Mesenchymal stem cell (in vitro differentiated cells and primary cell): Measurements from ENCODE around the gene NT5DC1.

ENCODE experiments used
- DNase-seq: peaks from one replicate; pipeline ENCODE4 v3.0.0-alpha.2; 2013
- H2AFZ ChIP-seq: one replicate; pipeline ENCODE4 v1.6.1; 2013; ENCODE audit warnings: low read depth, mild to moderate bottlenecking, control low read depth, inconsistent platforms, low read length, moderate library complexity
- H2AK5ac ChIP-seq: 2 replicates; pipeline ENCODE4 v1.6.1; 2013; ENCODE audit warnings: low read length, moderate library complexity, mild to moderate bottlenecking, inconsistent platforms; ENCODE audit not compliant: severe bottlenecking
- H2BK120ac ChIP-seq: one replicate; pipeline ENCODE4 v1.6.1; 2013; ENCODE audit warnings: low read depth, mild to moderate bottlenecking, inconsistent platforms, low read length, moderate library complexity
- H2BK12ac ChIP-seq, 2 experiments: one replicate each; pipeline ENCODE4 v1.6.1; 2013; ENCODE audit warnings: inconsistent platforms in 2 of 2, low read length in 2 of 2, mild to moderate bottlenecking in 2 of 2, moderate library complexity in 2 of 2, control low read depth in 1 of 2
- H2BK15ac ChIP-seq: one replicate; pipeline ENCODE4 v1.6.1; 2013; ENCODE audit warnings: mild to moderate bottlenecking, low read depth, inconsistent platforms; ENCODE audit not compliant: poor library complexity, severe bottlenecking
- H2BK5ac ChIP-seq: 2 replicates; pipeline ENCODE4 v1.6.1; 2013; ENCODE audit warnings: low read depth, mild to moderate bottlenecking, low read length, control low read depth, inconsistent platforms; ENCODE audit not compliant: poor library complexity, severe bottlenecking
- H3K14ac ChIP-seq, 2 experiments: one replicate each; pipeline ENCODE4 v1.6.1; 2013; ENCODE audit warnings: inconsistent platforms in 2 of 2, low read length in 2 of 2, control low read depth in 1 of 2, mild to moderate bottlenecking in 1 of 2, moderate library complexity in 1 of 2
- H3K18ac ChIP-seq, 2 experiments: one replicate each; pipeline ENCODE4 v1.6.1; 2013; ENCODE audit warnings: inconsistent platforms in 2 of 2, low read length in 2 of 2, control low read depth in 1 of 2, low read depth in 1 of 2, mild to moderate bottlenecking in 1 of 2
- H3K23ac ChIP-seq, 2 experiments: one replicate each; pipeline ENCODE4 v1.6.1; 2013; ENCODE audit warnings: inconsistent platforms in 2 of 2, low read length in 2 of 2, mild to moderate bottlenecking in 2 of 2, moderate library complexity in 2 of 2, control low read depth in 1 of 2
- H3K27ac ChIP-seq: 2 replicates; pipeline ENCODE4 v1.5.1; 2013; ENCODE audit warnings: mild to moderate bottlenecking, moderate library complexity, low read length, control low read depth, inconsistent platforms; ENCODE audit not compliant: poor library complexity, severe bottlenecking
- H3K27me3 ChIP-seq, 2 experiments: 2 replicates each; pipeline versions ENCODE4 v1.6.1 to v1.7.0; 2013; ENCODE audit warnings: low read length in 2 of 2, mild to moderate bottlenecking in 2 of 2, moderate library complexity in 2 of 2, control low read depth in 1 of 2, inconsistent platforms in 1 of 2; ENCODE audit not compliant: control insufficient read depth in 1 of 2, insufficient read depth in 1 of 2
- H3K36me3 ChIP-seq, 2 experiments: 2 replicates each; pipeline versions ENCODE4 v1.6.1 to v1.7.0; 2013; ENCODE audit warnings: low read length in 2 of 2, control low read depth in 1 of 2, inconsistent platforms in 1 of 2, low read depth in 1 of 2, mild to moderate bottlenecking in 1 of 2; ENCODE audit not compliant: insufficient read depth in 2 of 2, control insufficient read depth in 1 of 2
- H3K4ac ChIP-seq, 2 experiments: one replicate each; pipeline ENCODE4 v1.6.1; 2013; ENCODE audit warnings: inconsistent platforms in 2 of 2, low read length in 2 of 2, mild to moderate bottlenecking in 2 of 2, moderate library complexity in 2 of 2, control low read depth in 1 of 2, low read depth in 1 of 2
- H3K4me1 ChIP-seq: 2 replicates; pipeline ENCODE4 v1.6.1; 2013; ENCODE audit warnings: low read depth, low read length, control low read depth; ENCODE audit not compliant: control insufficient read depth, insufficient read depth
- H3K4me2 ChIP-seq: 2 replicates; pipeline ENCODE4 v1.6.1; 2013; ENCODE audit warnings: low read length, mild to moderate bottlenecking, inconsistent platforms; ENCODE audit not compliant: poor library complexity, severe bottlenecking
- H3K4me3 ChIP-seq, 2 experiments: 2 replicates each; pipeline versions ENCODE4 v1.5.1 to v1.7.0; 2013; ENCODE audit warnings: low read length in 2 of 2, mild to moderate bottlenecking in 2 of 2, control low read depth in 1 of 2, low read depth in 1 of 2; ENCODE audit not compliant: insufficient read depth in 1 of 2
- H3K79me1 ChIP-seq: replicated peaks from 2 replicates; pipeline ENCODE4 v1.6.1; 2013; ENCODE audit warnings: mild to moderate bottlenecking, control low read depth, low read length, inconsistent platforms; ENCODE audit not compliant: poor library complexity, severe bottlenecking
- H3K9ac ChIP-seq: 2 replicates; pipeline ENCODE4 v1.7.0; 2013; ENCODE audit warnings: mild to moderate bottlenecking, low read length, moderate library complexity
- H3K9me3 ChIP-seq: 2 replicates; pipeline ENCODE4 v1.7.0; 2013; ENCODE audit warnings: mild to moderate bottlenecking, low read length; ENCODE audit not compliant: control insufficient read depth
- H4K8ac ChIP-seq: one replicate; pipeline ENCODE4 v1.6.1; 2013; ENCODE audit warnings: inconsistent platforms, mild to moderate bottlenecking, low read length, moderate library complexity
- H4K91ac ChIP-seq: one replicate; pipeline ENCODE4 v1.6.1; 2013; ENCODE audit warnings: mild to moderate bottlenecking, low read length, inconsistent platforms
- WGBS: methylation state at CpG from one replicate; pipeline ENCODE4 v1.1.7; 2013; ENCODE audit warnings: mixed read lengths; 5-methylcytosine and 5-hydroxymethylcytosine counted together

Gene NT5DC1

GRCh38 chr6:116111552-116112528, 11.2 kb downstream of the NT5DC1 start:
- H3K4ac ChIP-seq, result no peak overlapping the region
- 64% methylated on average over 4 of the region's 5 CpGs for WGBS
- peaks cover 4% of the 10 kb centered on the region for H3K4me1 ChIP-seq
- no peak overlapping the region for H3K27ac ChIP-seq
- H3K79me1 ChIP-seq, result peaks cover 11% of the 10 kb centered on the region
- no peak overlapping the region for H3K4me3 ChIP-seq
- no peak overlapping the region for H3K18ac ChIP-seq
- H3K27me3 ChIP-seq, result no peaks in the 10 kb centered on the region
- peak; percentile 52 for DNase-seq
- no peak overlapping the region for H2BK120ac ChIP-seq
- H4K8ac ChIP-seq, result no peak overlapping the region
- peaks cover 15 to 50% of the 10 kb centered on the region in 2 experiments for H3K36me3 ChIP-seq
- H2AK5ac ChIP-seq, result no peak overlapping the region
- H2BK12ac ChIP-seq, result no peak overlapping the region
- no peak overlapping the region for H2BK5ac ChIP-seq
- no peaks in the 10 kb centered on the region for H3K9me3 ChIP-seq
- H2AFZ ChIP-seq, result no peak overlapping the region
- H3K23ac ChIP-seq, result no peak overlapping the region
- H3K4me2 ChIP-seq, result no peak overlapping the region
- no peak overlapping the region for H4K91ac ChIP-seq
- H3K14ac ChIP-seq, result no peak overlapping the region
- H2BK15ac ChIP-seq, result no peak overlapping the region
- H3K9ac ChIP-seq, result no peak overlapping the region

- no peak overlapping the region for H3K18ac ChIP-seq
- H3K14ac ChIP-seq, result no peak overlapping the region
- no peak overlapping the region for H3K9ac ChIP-seq
- H3K9me3 ChIP-seq, result no peaks in the 10 kb centered on the region
- WGBS, result 91% methylated on average over 2 of the region's 2 CpGs
- no peak overlapping the region for H3K27ac ChIP-seq
- no peak overlapping the region for H2BK5ac ChIP-seq
- no peak overlapping the region for H2BK120ac ChIP-seq
- no peaks in the 10 kb centered on the region for H3K27me3 ChIP-seq
- no peak overlapping the region for H4K8ac ChIP-seq
- H3K4me1 ChIP-seq, result peaks cover 2% of the 10 kb centered on the region
- H3K23ac ChIP-seq, result no peak overlapping the region
- no peak overlapping the region for H4K91ac ChIP-seq
- no peak overlapping the region for H3K4me3 ChIP-seq
- H3K4me2 ChIP-seq, result no peak overlapping the region
- DNase-seq, result no peak
- no peak overlapping the region for H2BK15ac ChIP-seq
- H2BK12ac ChIP-seq, result no peak overlapping the region
- no peak overlapping the region for H3K4ac ChIP-seq
- peaks cover 15 to 48% of the 10 kb centered on the region in 2 experiments for H3K36me3 ChIP-seq
- peaks cover 10% of the 10 kb centered on the region for H3K79me1 ChIP-seq
- no peak overlapping the region for H2AFZ ChIP-seq
- H2AK5ac ChIP-seq, result no peak overlapping the region
Observed at GRCh38 chr6:116113386-116113785, 12.7 kb downstream of the NT5DC1 start.

- Histone ChIP-seq H3K27me3 (no peaks in the 10 kb centered on the region), H3K4me3 (no peak overlapping the region), H3K4ac (no peak overlapping the region), H3K4me1 (peaks cover 2% of the 10 kb centered on the region), H3K18ac (no peak overlapping the region), H4K8ac (no peak overlapping the region), H3K9me3 (no peaks in the 10 kb centered on the region), H2AK5ac (no peak overlapping the region), H3K27ac (no peak overlapping the region), H3K23ac (no peak overlapping the region), H3K79me1 (peaks cover 11% of the 10 kb centered on the region), H3K36me3 (peaks cover 12 to 31% of the 10 kb centered on the region in 2 experiments), H4K91ac (no peak overlapping the region), H3K14ac (no peak overlapping the region), H2BK120ac (no peak overlapping the region), H2BK15ac (no peak overlapping the region), H2BK5ac (no peak overlapping the region), H2BK12ac (no peak overlapping the region), H2AFZ (no peak overlapping the region), H3K4me2 (no peak overlapping the region), H3K9ac (no peak overlapping the region)
- WGBS, result no CpG with 5 or more reads among the region's 2 CpGs
- DNase-seq, result no peak
Observed at GRCh38 chr6:116115781-116116180, 15.1 kb downstream of the NT5DC1 start.

- Histone ChIP-seq H2BK15ac (no peak overlapping the region), H3K4me2 (no peak overlapping the region), H2AFZ (no peak overlapping the region), H3K9ac (no peak overlapping the region), H3K14ac (no peak overlapping the region), H3K18ac (no peak overlapping the region), H2BK5ac (no peak overlapping the region), H3K9me3 (no peaks in the 10 kb centered on the region), H2BK12ac (no peak overlapping the region), H4K91ac (no peak overlapping the region), H2AK5ac (no peak overlapping the region), H4K8ac (no peak overlapping the region), H3K4me3 (no peak overlapping the region), H3K27ac (no peak overlapping the region), H3K23ac (no peak overlapping the region), H3K36me3 (peaks cover 13 to 19% of the 10 kb centered on the region in 2 experiments), H2BK120ac (no peak overlapping the region), H3K27me3 (no peaks in the 10 kb centered on the region), H3K79me1 (peaks cover 15% of the 10 kb centered on the region), H3K4me1 (peaks cover 2% of the 10 kb centered on the region), H3K4ac (no peak overlapping the region)
- DNase-seq, result peak; percentile 12
Observed at GRCh38 chr6:116118608-116119007, 18.0 kb downstream of the NT5DC1 start.
